Adrenal gland (tissue), 5 donors: Measurements from ENCODE around the gene DPEP1.

Experiments
- POLR2A ChIP-seq, 2 donors: fragments of 450-650 bp; IDR thresholded peaks; one replicate each; pipeline ENCODE4 v1.6.1; 2017; ENCODE audit warnings: antibody characterized with exemption in 2 of 2, mild to moderate bottlenecking in 2 of 2, moderate library complexity in 1 of 2
- TF ChIP-seq, protein P1 (sequence below), 6 experiments: fragments of 450-650 bp in 4 of 6; fragments of 200-600 bp in 2 of 6; sonication (generic) in 1 of 6; IDR thresholded peaks; 1 replicate in 5 of 6; 2 replicates in 1 of 6; pipeline versions ENCODE4 v1.5.1 to v1.8.0; 2016 to 2021; ENCODE audit warnings: antibody characterized with exemption in 6 of 6, mild to moderate bottlenecking in 2 of 6, moderate library complexity in 1 of 6
- donor health status: DM: no; HTN: no; CAD: no.

DNA sequence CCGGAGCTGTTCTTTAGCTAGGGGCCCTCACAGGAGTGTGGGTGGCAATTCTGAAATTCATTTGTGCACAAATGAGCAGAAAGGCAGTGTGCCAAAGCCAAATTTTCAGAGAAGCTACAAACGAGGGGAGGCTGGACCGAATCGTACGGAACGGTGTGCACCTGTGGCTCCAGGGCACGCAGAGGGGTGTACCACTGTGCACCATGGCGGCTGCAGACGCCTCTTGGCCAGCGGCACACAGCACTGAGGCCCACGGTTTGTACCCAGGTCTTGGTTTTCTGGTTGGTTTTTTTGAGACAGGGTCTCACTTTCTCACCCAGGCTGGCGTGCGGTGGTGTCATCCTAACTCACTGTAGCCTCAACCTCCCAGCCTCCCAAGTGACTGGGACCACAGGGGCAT, 29.1 kb downstream of the DPEP1 start:
- no peak for TF ChIP-seq POLR2A (IDR thresholded peaks at IDR 0.05)
- TF ChIP-seq, protein P1, sequence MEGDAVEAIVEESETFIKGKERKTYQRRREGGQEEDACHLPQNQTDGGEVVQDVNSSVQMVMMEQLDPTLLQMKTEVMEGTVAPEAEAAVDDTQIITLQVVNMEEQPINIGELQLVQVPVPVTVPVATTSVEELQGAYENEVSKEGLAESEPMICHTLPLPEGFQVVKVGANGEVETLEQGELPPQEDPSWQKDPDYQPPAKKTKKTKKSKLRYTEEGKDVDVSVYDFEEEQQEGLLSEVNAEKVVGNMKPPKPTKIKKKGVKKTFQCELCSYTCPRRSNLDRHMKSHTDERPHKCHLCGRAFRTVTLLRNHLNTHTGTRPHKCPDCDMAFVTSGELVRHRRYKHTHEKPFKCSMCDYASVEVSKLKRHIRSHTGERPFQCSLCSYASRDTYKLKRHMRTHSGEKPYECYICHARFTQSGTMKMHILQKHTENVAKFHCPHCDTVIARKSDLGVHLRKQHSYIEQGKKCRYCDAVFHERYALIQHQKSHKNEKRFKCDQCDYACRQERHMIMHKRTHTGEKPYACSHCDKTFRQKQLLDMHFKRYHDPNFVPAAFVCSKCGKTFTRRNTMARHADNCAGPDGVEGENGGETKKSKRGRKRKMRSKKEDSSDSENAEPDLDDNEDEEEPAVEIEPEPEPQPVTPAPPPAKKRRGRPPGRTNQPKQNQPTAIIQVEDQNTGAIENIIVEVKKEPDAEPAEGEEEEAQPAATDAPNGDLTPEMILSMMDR (IDR thresholded peaks at IDR 0.05) = no peak
